ENCODE results near the gene BRAT1.
A peak's percentile ranks its signal among the peaks of the same experiment; 100 is the strongest.

Gene BRAT1

GRCh38 chr7:2522780-2523433 lies 32.4 kb downstream of the BRAT1 start:
- no peak for DNase-seq

DNA sequence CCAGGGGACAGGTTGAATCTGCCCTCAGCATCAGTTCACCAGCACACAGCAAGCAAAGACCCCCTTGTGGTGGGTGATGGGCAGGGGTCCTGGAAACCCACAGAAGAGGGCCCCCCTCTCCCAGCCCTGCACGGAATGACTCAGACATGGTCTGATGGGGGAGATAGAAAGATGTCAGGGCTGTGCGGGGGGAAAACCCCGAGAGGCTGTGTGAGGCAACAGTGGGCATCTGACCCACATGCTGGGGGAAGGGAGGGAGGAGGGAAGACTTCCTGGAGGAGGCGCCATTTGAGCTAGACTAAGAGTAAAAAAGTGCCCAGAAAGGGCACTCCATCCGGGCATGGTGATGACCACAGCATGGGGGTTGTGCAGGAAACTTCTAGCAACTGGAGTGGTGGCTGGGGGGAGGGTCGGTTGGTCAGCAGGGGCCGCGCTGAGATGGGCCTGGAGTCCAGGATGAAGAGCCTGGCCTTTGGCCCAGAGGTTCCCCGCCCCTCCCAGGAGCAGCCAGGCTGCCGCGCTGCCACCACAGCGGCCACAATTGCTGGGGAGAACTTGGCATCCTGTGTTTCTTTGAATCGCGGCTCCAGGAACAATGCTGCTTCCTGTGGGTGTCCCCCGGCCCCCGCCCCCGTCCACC lies 33.3 kb downstream of the BRAT1 start:
- peak; percentile 61 for DNase-seq

- no peak for DNase-seq
Measured at GRCh38 chr7:2521341-2521745, 34.0 kb downstream of the BRAT1 start.

GRCh38 chr7:2520761-2521290 lies 34.5 kb downstream of the BRAT1 start:
- no peak for DNase-seq

- no peak for DNase-seq
Measured at GRCh38 chr7:2520131-2520760, 35.1 kb downstream of the BRAT1 start.

DNA sequence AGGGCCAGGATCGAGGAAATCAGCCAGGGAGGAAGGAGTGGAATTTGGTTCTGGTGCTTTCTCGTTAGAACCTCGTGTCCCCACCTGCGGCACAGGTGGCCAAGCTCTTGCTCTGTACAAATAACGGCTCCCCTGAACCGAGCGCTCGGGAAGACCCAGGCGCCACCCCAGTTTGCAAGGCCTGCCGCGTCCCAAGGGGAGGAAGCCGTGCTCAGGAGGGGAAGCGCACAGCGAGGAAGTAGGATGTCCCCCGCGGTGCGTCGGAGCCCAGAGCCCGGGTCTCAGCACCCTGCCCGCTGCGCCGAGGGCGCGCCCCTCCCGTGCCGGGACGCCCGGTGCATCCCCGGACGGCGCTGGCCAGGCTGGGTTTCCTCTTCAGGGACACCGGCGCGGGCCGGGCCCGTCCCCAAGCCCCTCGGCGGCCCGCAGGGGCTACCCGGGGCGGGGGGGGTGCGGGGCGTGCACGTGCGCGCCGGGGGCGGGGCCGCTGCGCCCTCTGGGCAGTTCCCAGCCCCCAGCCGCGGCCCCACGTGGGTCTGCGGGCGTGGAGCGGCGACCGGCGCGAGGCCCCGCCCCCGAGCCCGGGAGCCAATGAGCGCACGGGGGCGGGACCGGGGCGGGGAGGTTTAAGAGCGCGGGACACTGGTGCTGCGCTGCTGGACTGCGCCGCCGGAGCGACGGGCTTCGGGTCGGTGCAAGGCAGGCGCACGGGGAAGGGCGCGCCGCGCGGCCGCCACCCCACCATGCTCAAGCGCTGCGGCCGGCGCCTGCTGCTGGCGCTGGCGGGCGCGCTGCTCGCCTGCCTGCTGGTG lies 36.0 kb downstream of the BRAT1 start, which contains the start of gene LFNG:
LFNG (plus strand) TSS at position 656 of the 812 bp plus-strand sequence; CDS start at position 744, 88 bp downstream.
- peak; percentile 83 for DNase-seq

DNA sequence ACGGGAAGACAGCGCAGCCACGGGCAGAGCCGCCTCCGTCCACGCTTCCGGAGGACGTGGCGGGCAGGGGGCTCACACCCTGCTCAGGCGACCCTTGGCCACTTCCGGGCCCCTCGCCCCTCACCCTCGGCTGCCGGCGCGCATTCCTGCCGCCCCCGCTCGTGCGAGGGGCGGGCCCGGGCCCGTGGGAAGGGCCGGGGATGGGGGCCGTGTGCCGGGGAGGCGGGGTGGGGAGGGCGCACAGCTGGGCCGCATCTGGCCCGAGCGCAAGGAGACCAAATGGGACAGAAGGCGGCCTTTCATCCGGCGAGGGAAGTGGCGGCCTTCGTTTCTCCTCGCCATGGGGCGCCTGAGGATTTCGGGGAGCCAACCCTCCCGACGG lies 36.6 kb downstream of the BRAT1 start:
- DNase-seq: no peak

DNA sequence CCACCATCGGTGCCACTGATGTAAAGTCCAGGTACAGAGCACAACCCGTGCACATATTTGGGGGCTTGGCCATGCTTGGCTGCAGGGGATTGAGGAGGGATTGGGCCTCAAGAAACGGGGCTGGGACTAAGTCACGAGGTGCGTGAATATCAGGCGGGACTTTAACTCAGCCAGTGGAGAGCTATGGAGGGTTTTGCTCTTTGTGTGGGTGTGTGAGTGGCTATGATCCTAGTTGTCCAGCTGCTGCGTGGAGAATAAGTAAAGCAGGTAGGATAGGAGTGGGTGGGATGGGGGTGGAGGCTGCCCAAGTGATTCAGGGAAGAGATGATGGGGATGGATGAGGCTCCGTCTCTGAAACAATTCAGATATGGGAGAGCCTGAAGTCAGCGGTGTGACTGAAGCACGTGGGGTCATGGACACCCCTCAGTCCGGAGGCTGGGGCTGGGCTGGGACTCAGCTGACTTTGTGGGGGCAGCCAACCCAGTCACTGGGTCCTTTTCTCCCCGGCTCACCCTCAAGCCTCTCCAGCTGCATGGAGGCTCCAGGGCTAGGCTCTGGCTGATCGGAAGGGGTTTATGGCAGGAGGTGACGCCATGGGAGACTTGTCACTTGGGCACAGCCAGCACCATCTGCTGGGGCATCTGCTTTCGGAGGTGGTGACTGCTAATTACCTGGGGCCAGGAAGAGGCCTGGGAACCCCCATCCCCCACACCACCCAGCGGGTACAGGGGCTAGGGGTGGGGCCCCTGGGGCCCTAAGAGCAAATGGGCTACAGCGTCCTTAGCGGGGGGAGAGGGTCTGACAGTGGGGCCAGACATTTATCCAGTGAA lies 37.4 kb downstream of the BRAT1 start:
- no peak for DNase-seq

- no peak for DNase-seq
Measured at GRCh38 chr7:2517026-2517425, 38.3 kb downstream of the BRAT1 start.

GRCh38 chr7:2516194-2516555 lies 39.1 kb downstream of the BRAT1 start:
- no peak for DNase-seq

DNA sequence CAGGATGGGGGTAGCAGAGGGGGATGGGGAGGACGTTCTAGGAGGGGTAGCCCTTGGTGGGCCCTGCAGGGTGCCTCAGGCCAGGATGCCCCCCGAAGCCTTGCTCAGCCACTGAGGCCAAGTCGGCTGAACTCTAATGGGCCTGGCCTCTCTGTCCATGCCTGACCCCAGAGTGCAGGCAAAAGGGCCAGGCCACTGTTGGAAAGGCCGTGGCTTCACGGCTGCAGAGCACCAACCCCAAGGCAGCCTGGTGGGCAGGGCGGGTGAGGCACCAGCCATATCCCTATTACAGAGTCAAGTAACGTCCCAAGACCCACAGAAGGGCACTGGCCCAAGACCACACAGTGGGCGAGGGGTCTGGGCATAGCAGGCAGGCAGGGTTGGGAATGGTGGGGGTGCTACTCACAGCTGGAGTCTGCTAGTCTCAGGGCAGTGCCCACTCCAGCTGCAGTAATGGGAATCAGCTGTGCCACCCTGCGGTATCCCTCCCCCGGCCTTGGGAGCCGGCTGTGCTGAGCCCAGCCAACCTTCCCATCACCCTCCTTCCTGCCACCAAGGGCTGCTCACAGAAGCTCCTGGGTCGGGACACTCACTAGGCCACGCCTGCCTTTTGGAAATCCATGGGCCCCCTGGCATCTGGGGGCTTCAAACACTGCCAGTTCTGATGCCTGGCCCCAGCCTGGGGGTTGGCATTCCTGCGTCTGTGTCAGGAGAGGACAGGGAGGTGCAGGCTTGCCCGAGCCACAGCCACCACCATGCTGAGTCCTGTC lies 39.7 kb downstream of the BRAT1 start:
- no peak for DNase-seq

GRCh38 chr7:2514473-2515423 lies 40.6 kb downstream of the BRAT1 start:
- DNase-seq: no peak

DNA sequence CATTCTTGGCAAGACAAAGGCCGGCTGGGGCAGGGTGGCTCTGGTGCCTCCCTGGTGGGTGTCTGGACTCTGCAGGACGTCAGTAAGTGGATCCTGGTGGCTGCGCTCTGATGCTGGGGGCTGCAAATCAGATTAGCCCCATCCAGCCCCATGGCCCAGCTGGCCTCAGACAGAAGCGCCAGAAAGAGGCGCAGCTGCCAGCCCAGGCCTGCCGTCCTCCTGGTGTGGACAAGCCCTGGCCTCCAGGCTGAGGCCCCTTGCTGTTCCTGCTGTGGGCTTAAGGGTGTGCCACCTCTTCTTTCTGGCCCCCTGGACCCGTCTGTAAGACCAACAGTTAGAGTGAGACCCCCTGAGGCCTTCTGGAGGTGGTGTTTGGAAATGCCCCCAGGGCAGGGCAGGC lies 41.6 kb downstream of the BRAT1 start:
- no peak for DNase-seq

DNA sequence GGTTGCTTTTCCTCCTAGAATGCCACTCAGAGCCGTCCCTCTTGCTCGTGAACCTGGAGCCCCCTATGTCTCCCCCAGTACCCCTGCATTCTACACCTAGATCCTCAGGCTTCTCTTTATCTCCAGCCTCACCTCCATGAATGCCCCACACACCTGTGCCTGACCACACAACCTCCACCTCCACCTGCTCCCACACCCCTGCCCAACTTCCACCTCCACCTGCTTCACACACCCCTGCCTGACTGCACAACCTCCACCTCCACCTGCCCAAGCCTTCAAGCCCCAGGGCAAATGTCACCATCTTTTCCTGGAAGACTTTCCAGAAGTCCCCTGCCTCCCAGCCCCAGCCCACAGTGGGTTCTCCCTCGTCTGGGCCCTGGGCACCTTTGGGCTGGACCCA lies 42.6 kb downstream of the BRAT1 start:
- no peak for DNase-seq

- no peak for DNase-seq
Measured at GRCh38 chr7:2512179-2512661, 43.1 kb downstream of the BRAT1 start.

- DNase-seq: no peak
Measured at GRCh38 chr7:2511769-2512168, 43.6 kb downstream of the BRAT1 start.

GRCh38 chr7:2510909-2511768 lies 44.2 kb downstream of the BRAT1 start:
- DNase-seq: peak; percentile 84

DNA sequence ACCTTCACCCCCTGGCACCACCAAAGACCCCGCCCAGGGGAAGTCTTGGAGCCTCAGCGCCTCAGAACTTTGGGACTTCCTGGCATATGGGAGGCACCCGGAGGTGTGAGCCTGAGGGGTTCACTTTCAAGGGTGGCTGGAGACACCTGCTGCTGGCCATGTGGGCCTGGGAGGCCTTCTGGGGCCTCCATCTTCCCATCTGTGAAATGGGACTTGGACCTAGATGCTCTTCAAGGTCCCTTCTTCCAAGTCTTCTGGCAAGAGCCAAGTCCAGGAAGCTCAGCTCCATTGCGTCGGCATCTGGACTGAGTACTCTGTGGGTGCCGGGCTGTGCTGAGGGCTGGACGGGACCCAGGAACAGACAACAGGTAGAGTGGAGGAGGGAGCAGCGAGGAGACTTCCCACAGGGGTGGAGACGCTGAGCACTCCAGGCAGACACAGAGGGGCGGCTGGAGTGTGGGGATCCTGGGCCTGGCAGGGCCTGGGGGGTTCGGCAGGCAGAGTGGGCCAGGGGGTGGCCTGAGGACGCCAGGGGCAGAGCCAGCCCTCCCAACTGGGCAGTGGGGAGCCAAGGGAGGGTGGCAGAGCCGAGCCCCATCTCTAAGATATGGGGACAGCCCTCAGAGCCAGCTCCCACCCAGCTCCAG lies 45.1 kb downstream of the BRAT1 start:
- DNase-seq: no peak

Data from MV-4-11 (cell line).